Activated T-cell treated with anti-CD3 and anti-CD28 coated beads, Interleukin-2, amount 50 U/mL, for 48 hours (primary cell): Measurements from ENCODE around the gene FTO.

Experiments used
- DNase-seq, 2 experiments: peaks; one replicate each; pipeline ENCODE4 v3.0.0-alpha.2; 2020

FTO gene

DNA sequence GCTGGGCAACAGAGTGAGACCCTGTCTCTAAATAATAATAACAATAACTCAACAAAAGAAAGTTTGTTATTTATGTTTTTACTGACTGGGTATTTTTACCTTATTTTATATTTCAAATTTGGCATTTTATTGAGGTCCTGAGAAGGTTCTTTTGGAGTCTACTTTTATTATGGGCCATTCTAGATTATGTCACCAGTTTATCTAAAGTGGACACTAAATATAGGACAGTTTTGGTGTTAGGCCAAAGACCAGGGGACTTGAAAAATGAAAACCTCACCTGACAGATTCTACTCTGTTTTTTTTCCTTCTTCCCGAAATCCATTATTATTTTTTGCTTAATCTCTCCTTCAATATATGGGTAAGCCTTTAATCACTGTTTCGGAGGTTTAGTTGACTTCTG is 8.1 kb downstream of the FTO start:
- DNase-seq: no peak

DNA sequence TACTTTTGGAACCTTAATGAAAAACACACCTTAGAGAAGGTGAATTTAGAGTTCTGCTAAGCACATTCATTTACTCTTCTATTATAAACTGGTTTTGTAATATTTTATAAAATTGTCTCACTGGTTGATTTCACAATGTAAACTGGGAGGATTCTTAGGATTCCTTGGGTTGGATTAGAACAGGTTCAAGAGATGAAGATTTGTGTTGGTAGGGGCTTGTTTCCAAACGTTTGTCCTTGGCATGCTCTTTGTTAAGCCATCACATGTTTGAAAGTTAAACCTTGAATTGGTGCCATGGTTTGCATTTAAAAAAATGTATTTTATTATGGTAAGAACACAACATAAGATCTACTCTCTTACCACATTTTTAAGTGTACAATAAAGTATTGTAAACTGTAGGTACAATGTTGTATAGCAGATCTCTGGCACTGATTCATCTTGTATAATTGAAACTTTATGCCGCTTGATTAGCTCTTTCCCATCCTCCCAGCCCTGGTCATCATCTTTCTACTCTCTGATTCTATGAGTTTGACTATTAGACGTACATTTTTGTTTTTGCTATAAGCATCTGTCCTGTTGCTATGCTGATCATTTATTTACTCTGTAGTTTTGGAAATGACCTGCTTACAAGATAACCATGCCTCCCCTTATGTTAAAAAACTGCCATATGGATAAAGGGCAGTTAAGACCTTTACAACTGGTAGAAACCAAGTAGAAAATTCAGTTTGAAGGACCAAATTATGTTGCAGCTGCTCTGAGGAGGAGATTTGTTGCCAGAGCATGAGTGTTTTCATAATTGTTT is 9.6 kb downstream of the FTO start:
- no peak for DNase-seq

DNA sequence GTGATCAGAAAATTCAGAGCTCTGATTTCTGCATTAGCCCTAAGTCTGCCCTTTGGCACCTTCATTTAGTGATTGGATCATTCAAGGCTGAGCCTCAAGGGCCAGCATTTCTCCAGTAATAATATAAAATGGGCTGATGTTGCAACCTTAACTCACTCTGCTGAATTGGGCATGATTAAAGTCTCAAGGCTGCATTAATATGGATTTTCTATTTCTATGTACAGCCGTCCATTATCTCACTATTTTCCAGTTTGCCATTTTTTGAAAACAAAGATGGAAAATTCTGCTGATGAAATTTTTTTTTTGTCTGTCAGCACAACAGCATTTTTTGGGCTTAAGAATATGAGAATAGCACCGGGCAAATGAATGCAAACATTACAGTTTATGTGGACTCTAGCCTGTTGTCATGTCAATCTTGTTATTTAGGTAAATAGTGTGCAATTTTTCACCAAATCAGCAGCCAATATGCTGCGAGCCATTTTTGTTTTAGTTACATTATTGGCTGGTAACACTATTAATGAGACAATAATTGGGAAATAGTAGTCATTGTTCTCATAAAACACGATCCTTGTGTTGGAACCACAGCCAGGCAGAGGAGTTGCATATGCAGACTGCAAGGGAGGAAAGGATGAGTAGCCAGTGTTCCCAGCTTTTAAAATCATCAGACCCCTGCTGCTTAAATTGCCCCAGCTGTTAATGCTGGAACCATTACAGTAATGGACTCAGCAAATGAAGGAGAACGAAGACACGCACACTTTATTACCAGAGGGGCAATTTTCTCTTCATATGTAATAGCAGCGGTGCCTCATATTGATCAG is 10.5 kb downstream of the FTO start:
- DNase-seq: no peak

DNA sequence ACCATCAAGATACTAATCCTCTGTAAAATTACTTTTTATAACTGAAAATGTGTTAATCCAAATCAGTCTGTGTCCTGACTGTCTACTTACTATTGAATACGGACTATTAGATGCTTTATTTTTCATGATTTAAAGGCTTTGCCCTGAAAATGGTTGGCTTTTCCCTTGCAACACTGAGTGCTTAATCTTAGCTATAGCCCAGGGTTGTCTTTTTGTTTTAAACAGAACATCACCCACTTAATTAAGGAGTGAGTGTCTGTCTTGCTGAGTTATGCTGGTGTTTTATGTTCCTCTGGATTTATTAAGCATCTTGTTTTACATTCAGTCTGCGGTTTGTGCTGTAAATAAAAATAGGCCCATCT is 11.0 kb downstream of the FTO start:
- DNase-seq: no peak

DNA sequence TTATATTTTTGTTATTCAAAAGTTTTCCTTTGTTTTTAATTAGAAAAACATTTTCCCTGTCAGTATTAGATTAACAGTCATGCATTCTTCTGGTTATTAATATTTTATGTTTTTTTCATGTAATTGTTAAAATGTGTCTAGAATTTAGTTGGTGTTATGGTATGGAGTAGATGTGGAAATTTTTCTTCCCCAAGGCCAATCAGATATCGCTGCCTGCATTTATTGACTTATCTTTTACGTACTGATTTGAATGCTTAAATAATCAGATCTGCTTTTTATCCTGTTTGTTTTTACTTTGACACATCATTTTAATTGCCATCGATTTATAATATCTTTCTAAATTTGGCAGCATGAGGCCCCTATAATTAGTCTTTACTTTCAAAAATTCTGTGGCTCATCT is 13.6 kb downstream of the FTO start:
- DNase-seq: no peak

DNA sequence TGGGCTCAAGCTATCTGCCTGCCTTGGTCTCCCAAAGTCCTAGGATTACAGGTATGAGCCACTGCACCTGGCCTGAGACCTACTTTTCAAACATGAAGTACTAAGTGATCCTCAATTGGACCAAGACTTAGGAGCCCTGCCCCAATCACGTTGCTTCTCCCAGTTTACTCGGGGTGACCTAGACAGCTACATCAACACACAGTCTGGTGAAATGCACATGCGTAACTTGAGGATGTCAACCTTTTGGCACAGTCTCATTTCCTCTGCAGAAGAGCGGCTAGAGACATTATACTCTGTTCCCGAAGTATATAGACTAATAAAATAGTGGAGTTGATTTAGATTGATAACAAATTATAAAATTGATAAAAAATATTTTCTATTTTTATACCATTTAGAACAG is 17.1 kb downstream of the FTO start:
- no peak for DNase-seq

DNA sequence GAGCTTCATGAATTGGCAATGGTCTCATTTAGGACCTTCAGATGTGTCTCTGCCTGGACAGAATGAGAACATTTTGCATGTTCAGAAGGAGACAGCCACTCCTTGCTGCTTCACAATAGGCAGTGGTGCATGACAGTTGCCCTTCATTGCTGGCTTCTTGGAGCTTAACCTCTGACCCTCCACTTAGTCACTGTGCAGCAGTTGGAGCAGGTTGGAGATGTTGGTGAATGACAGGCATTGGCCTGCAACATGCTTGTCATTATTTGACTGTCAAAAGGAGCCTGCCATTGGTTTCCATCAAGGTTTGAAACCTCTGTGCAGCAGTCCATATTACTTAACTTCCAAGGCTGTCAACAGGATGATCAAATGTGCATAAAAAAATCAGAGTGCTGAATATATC is 22.7 kb downstream of the FTO start:
- DNase-seq: no peak

DNA sequence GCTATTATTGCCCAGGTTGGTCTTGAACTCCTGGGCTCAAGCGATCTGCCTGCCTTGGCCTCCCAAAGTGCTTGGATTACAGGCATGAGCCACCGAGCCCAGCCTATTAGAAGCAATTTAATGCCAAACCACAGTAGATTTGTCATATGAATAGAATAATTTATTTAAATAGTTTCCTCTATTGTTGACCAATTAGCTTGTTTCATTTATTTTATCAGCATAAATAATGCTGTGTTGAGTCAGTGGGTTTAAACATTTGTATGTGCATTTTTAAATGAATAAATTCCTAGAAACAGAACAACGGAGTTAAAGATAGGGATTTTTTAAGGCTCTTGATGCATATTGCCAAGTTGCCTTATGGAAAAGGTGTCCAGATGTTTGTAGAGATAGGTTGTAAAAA is 26.7 kb downstream of the FTO start:
- DNase-seq: no peak

DNA sequence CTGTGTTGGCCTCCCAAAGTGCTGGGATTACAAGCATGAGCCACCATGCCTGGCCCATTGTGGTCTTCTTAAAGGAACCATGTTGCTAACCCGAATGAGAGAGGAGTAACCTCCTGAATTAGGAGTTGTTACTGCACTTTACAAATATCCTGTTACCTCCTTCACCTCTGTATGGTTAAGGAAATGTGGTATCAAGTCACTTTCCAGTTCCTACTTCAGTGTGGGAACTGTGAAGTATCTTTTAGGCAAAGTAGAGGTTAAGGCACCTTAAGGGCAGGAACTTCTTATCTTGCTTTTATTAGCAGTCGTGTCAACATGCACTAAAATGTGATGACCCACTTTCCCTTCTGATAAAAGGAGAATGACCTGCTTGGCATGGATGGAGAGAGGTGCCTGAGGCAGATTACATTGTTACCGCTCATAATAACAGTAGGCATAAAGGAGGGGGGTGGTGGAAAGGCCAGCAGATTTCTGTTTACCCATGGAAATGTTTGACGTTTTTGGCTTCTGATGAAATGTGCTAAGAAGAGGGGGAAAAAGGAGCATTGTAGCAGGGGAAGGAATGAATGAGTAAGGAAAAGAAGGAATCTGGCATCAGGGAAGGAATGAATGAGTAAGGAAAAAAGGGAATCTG is 28.5 kb downstream of the FTO start:
- DNase-seq: no peak

DNA sequence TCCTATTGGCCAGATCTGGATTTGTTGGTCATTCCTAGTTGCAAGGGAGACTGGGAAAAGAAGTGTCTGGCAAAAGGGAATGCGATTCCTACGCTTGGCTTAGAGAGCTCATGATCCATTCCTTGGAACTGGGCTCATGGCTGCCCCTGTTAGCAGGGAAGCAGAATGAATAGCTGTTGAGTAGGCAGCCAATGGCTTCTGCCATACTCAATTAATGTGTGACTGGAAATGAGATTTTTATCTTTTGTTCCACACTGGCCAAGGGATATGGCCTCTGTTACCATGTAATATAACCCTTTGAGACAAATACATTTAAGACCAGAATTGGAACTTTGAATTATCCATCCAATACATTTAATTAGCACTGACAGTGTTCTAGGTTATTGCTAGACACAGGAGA is 31.0 kb downstream of the FTO start:
- DNase-seq: no peak

DNA sequence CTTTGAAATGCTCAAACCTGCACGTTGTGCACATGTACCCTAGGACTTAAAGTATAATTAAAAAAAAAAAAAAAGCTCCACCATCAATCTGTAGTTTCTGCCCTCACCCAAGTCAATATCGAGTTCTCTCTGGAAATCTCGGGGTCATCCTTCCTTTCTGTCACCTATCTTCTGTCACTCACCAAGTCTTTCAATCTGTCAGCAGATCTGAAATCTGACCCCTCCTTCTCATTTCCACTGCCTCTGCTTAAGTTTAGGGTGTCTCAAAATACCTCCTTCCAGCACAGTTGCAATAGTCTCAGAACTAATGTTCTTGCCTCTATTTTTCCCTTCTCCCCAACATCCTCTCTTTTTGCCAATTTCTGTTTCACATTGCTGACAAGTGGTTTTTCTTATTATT is 32.3 kb downstream of the FTO start:
- no peak for DNase-seq

DNA sequence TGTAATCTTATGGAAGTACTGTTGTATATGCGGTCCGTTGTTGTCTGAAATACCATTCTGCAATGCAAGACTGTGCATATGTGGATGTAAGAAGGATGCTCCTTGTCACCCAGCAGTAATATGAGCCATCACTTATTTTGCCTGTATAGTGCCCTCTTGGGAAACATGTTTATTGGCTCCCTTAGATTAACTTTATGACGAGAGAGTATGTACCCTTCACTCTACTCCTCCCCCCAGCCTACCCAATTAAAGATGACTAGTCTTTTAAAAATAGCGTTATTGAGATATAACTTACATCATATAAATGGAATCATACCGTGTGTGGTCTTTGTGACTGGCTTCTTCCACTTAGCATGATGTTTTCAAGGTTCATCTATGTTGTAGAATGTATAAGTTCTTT is 33.6 kb downstream of the FTO start:
- no peak for DNase-seq

DNA sequence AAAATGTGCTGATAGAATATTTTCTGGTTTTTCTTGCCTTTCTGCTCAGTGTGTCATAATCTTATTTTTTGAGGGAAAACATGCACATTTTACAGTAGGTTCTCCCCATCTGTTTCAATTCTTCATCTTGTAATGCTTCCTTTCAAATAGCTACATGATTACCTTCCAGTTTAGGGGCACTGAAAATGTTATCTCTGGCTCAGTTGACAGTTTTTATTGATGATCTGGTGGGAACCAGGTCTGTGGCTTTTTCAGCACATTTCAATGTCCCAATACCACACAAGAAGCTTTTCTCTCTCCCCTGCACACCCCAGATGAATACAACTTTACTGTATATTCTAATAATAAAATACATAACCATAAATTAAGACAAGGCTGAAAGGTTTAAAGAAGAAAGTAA is 36.5 kb downstream of the FTO start:
- DNase-seq: no peak

DNA sequence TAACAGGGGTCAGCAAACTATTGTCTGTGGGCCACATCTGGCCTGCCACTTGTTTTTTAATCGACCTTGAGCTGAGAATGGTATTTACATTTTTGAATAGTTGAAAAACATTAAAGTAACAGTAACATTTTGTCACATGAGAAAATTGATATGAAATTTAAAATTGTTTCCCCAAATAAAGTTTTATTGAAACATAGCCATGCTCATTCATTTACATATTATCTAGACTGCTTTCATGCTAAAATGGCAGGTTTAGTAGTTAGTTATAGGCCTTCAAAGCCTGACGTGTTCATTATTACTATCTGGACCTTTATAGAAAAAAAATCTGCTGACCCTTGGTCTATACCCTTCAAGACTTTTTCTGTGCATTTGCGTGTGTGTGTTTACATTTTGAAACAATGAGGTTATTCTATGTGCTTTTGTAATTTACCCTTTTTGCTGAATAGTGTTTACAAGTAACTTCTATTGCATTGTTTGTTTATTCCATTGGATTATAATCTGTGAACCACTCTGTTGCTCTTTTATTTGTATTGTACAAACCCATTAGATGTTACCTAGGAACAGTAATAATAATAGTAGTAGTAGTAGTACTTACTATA is 37.1 kb downstream of the FTO start:
- DNase-seq: no peak

DNA sequence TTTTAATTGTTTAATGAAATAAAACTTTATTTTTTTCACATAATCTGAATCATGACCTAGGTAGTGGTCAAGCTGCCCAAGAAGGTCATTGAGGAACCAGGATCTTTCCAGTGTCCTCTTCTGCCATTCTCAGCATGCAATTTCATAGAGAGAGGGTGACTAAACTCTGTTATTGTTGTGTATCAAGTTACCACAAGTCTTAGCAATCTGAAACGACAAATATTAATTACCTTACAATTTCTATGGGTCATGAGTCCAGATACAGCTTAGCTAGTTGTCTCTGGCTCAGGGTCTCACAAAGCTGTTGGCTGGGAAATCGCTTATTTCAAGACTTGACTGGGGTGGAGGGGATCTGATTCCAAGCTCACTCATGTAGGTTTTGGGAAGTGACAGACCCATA is 37.6 kb downstream of the FTO start:
- DNase-seq: no peak

DNA sequence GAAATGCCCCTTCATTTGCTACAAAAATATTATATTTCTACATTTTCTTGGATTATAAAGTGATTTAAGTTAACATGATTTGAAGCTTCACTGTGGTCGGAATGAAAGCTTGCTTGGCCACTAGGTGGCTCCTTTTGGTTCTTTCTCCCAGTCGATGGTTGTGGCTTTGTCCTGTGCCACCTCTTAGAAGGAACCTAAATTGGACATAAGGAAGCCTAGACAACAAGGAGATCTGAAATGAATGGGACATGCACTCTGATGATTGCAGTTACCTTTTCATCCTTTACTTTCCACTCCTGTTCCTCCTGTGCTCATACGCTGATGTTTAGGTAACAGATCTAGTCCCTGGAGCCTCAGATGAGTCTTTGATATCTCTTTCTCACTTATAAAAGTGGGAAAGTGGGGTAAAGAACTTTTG is 39.2 kb downstream of the FTO start:
- DNase-seq: no peak

DNA sequence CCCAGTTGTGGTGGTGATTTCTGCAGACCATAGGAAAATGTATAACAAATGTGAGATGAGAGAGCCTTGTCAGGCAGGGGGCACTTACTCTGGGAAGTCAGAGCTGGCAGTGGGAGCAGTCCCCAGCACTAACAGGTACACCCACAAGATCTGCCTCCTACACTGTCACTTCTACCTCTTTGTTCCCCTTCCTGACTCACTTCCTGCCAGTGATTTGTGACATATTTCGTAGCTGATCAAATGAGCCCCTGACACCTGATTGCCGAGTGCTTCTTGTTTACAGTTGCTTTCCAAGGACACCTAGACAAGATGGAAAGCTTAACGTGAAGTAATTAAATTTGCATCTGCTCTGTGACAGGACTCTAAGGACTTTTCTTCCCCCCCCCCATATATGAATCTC is 40.5 kb downstream of the FTO start:
- peak in 1 of 2 experiments; percentile 32 for DNase-seq

DNA sequence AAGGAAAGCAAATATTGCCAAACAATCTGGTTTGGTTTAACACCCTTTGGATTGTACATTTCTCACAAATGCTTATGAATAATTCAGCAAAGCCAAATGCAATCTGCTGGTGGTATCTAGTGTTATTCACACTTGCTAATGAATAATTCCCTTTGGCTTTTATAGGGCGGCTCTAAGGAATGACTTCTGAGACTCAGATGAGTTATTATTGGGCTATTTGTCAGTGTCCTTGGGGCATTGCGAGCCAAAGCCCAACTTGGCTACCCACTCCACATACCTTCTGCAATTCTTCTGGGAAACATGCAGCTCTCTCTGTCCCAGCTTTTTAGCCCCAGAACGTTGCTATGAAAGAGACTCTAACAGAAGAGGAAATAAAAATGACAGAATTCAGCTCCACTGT is 41.1 kb downstream of the FTO start:
- DNase-seq: no peak

DNA sequence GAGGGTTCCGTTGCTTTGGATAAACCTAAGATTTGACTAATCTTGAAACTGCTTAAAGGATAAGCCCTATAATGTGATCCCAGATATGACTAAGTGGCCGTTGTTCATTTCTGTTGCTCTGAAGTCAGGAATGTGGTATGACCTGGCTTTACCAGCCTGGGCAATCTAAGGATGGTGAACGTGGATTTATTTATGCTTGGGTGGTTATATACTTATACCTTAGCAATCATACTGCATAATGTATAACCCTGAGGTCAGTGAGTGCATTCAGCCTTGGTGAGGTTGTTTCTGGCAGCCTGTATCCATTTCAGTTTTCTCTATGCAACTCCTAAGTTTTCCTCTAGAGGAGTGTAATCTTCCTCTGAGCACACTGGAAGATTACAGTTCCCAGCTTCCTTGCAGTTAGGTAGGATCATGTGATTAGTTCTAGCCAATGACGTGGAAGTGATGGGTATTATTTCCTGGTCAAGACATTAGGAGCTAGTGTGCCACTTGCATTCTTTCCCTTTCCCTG is 41.9 kb downstream of the FTO start:
- no peak for DNase-seq

DNA sequence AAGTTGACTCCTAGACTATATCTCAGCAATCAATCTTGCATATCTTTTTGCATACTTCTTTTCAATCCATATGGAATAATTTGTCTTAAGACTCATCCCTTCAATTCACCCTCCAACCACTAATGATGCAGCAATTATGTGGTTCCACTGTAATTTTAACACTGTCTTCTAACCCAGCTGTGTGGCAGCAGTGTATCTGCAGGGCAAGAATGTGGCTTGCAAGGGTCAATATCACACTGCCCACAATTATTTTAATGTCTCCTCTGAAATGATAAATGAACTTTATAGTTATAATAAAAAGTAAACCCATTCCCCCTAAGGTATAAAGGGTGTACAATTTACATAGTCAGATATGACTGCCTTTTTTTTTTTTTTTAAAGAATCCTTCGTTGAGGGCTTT is 48.6 kb downstream of the FTO start:
- DNase-seq: no peak

DNA sequence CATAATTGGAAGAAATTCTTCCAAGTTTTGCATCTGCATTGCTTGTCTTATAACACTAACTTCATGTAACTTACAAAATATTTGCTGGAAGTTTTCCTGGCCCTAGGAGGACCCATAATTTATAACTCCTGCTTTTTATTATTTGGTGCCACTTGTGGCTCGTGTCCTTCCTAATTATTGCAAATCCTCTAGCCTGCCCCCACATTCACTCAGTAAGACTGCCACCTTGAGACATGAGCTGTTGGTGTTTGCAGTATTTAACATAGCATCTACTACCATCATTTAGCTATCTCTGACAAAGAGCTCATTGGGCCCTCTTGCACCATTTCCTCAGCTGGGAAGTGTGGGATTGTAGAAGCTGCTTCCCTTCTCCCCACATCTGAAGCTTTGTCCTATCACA is 49.5 kb downstream of the FTO start:
- no peak for DNase-seq

DNA sequence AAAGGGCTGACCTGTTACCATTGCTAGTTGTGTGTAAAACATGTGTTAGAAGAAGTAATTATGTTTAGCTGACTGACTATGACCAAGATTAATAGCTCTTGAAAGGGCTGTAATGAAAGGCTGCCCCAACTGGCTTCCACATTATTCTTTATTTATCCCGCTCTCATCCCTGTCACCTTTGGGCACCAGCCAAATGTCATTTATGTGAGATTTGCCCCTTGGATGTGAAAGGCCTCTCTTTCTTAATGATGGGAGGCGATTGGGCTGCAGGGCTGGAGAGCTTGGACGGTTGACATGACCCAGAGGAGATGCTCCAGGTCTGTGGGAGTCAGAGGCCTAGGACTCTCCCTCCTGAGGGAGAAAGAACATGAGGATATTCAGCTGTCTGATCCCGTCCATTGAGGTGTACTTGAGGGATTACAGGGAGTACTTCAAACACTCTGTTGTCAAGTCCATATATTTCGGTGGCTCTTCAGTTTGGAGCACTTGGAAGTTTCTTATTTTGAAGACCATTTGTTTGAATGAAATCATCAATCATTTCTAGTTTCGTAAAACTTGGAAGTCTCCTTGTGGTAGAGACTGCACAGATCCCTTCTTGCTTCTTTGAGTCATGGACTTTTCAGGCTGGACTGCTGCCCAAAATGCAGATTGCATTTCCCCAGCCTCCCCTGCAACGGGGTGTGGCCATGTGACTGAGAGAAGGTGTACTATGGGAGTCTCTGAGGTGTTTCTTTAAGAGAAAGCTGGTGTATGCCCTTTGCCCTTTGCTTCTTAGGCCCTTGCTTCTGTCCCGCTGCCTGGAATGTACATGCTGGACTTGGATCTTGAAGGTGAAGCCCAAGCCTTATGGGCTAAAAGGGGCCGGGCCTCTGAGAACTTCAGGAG is 51.3 kb downstream of the FTO start:
- no peak for DNase-seq
